GM23248 (cell line): ENCODE measurements around the gene CFAP54. TPM values are rescaled to one million over a fixed set of nuclear protein-coding genes. Genes with fewer than 3 reads are reported as not detected.

Experiments used
- DNase-seq: peaks from one replicate; pipeline ENCODE4 v3.0.0-alpha.2; 2015
- H2AFZ ChIP-seq: fragments of 200-600 bp; sonication (generic); 2 replicates; pipeline ENCODE4 v1.6.1; 2016; ENCODE audit warnings: antibody characterized with exemption
- H3F3A ChIP-seq: fragments of 200-600 bp; sonication (generic); 2 replicates; pipeline ENCODE4 v1.6.1; 2016; ENCODE audit warnings: mild to moderate bottlenecking, antibody characterized with exemption, mixed run types; ENCODE audit not compliant: insufficient read depth
- H3K27ac ChIP-seq: fragments of 200-600 bp; sonication (generic); 2 replicates; pipeline ENCODE4 v1.5.1; 2016; ENCODE audit warnings: mild to moderate bottlenecking
- H3K27me3 ChIP-seq: fragments of 200-600 bp; sonication (generic); replicated peaks from 2 replicates; pipeline ENCODE4 v1.6.1; 2016; ENCODE audit warnings: mild to moderate bottlenecking; ENCODE audit not compliant: insufficient read depth
- H3K36me3 ChIP-seq: fragments of 200-600 bp; sonication (generic); 2 replicates; pipeline ENCODE4 v1.6.1; 2016; ENCODE audit warnings: low read depth, mild to moderate bottlenecking
- H3K4me1 ChIP-seq: fragments of 200-600 bp; sonication (generic); 2 replicates; pipeline ENCODE4 v1.6.1; 2016; ENCODE audit warnings: mild to moderate bottlenecking; ENCODE audit not compliant: insufficient read depth
- H3K4me2 ChIP-seq: fragments of 200-600 bp; sonication (generic); one replicate; pipeline ENCODE4 v1.6.1; 2016; ENCODE audit warnings: mild to moderate bottlenecking; ENCODE audit not compliant: unreplicated experiment
- H3K4me3 ChIP-seq: fragments of 200-600 bp; sonication (generic); 2 replicates; pipeline ENCODE4 v1.5.1; 2016; ENCODE audit warnings: mild to moderate bottlenecking
- H3K79me2 ChIP-seq: fragments of 200-600 bp; sonication (generic); 2 replicates; pipeline ENCODE4 v1.6.1; 2016; ENCODE audit warnings: mild to moderate bottlenecking; ENCODE audit not compliant: insufficient read depth
- H3K9ac ChIP-seq: fragments of 200-600 bp; sonication (generic); 2 replicates; pipeline ENCODE4 v1.6.1; 2016; ENCODE audit warnings: mild to moderate bottlenecking
- H3K9me2 ChIP-seq: fragments of 200-600 bp; sonication (generic); 2 replicates; pipeline ENCODE4 v1.6.1; 2016; ENCODE audit warnings: mixed run types, mild to moderate bottlenecking, moderate library complexity; ENCODE audit not compliant: insufficient read depth
- H3K9me3 ChIP-seq: fragments of 200-600 bp; sonication (generic); one replicate; pipeline ENCODE4 v1.6.1; 2017; ENCODE audit warnings: low read depth
- H4K20me1 ChIP-seq: fragments of 200-600 bp; sonication (generic); 2 replicates; pipeline ENCODE4 v1.6.0; 2016; ENCODE audit not compliant: insufficient read depth
- EZH2 ChIP-seq: fragments of 200-600 bp; sonication (generic); IDR thresholded peaks from 2 replicates; pipeline ENCODE4 v1.6.1; 2018; ENCODE audit warnings: antibody characterized with exemption, mild to moderate bottlenecking; ENCODE audit not compliant: insufficient read depth, poor library complexity, severe bottlenecking
- EZH2phosphoT487 ChIP-seq: fragments of 200-600 bp; sonication (generic); IDR thresholded peaks from 2 replicates; pipeline ENCODE4 v1.6.1; 2018; ENCODE audit warnings: antibody characterized with exemption, moderate library complexity, mild to moderate bottlenecking, low read depth; ENCODE audit not compliant: insufficient read depth
- WGBS, 2 experiments: methylation state at CpG; one replicate each; pipeline ENCODE4 v1.1.6; 2015 to 2017; ENCODE audit warnings: low lambda C conversion rate in 2 of 2, low coverage in 1 of 2; ENCODE audit errors: missing lambda C conversion rate in 2 of 2; 5-methylcytosine and 5-hydroxymethylcytosine counted together
- in situ Hi-C: fragments of 300-500 bp; cut with MboI; formaldehyde crosslinking; loops from 2 replicates; pipeline ENCODE4 v1.15.0; 2020
- polyA plus RNA-seq: library from polyadenylated mRNA; unstranded; fragments of >200 nt; fragmentation: Nextera tagmentation; extraction: Ambion mirVana; gene quantifications from 2 replicates; pipeline ENCODE4 v1.2.1, GENCODE V29; 2016
- total RNA-seq: library from RNA; depleted of rRNA; stranded (reverse); fragments of >200 nt; shearing (Covaris generic); gene quantifications from 2 replicates; pipeline ENCODE4 v1.2.3, GENCODE V29; 2014; rRNA removed

Gene CFAP54
- total and polyA plus RNA-seq, 2 experiments from 2014 or later, result 0.32 to 1.2 TPM

- Histone ChIP-seq H4K20me1 (no peaks in the 10 kb centered on the region), H3K27me3 (no peaks in the 10 kb centered on the region), H3K9me3 (no peaks in the 10 kb centered on the region), H3K9ac (no peak overlapping the region), H3K4me3 (no peak overlapping the region), H3K27ac (no peak overlapping the region), H3K4me1 (no peaks in the 10 kb centered on the region), H3K4me2 (no peak overlapping the region), H3K9me2 (no peaks in the 10 kb centered on the region), H3K36me3 (peaks cover 48% of the 10 kb centered on the region), H3K79me2 (peaks cover 58% of the 10 kb centered on the region), H3F3A (no peaks in the 10 kb centered on the region), H2AFZ (no peak overlapping the region)
- TF ChIP-seq EZH2 (no peak), EZH2phosphoT487 (no peak)
- WGBS, 2 experiments, result 97 to 100% methylated on average over 2 of the region's 2 CpGs
- in situ Hi-C loops, result no loop called here
- no peak for DNase-seq
Observed at GRCh38 chr12:96919510-96920210, 430.3 kb downstream of the CFAP54 start.

Other genes with a start within 250 kb of the CFAP54 start
- gene CDK17, start 89.1 kb upstream of the CFAP54 start, total RNA-seq, result 62.7 and 91.9 TPM in 2 replicates
- gene CDK17, start 89.1 kb upstream of the CFAP54 start, polyA plus RNA-seq, result 29.3 and 30.0 TPM in 2 replicates